Hepatocyte (in vitro differentiated cells): ENCODE measurements around the gene ULK4. TPM values are rescaled to one million over a fixed set of nuclear protein-coding genes. Genes with fewer than 3 reads are reported as not detected.

Experiments used
- DNase-seq: peaks from one replicate; pipeline ENCODE4 v3.0.0-alpha.2; 2016; ENCODE audit warnings: low spot score
- H2AFZ ChIP-seq: fragments of 200-600 bp; sonication (generic); 2 replicates; pipeline ENCODE4 v1.6.0; 2016; ENCODE audit warnings: antibody characterized with exemption, mild to moderate bottlenecking
- H3K27ac ChIP-seq: fragments of 200-600 bp; sonication (generic); 2 replicates; pipeline ENCODE4 v1.5.1; 2016; ENCODE audit warnings: mild to moderate bottlenecking
- H3K27me3 ChIP-seq: fragments of 200-600 bp; sonication (generic); 2 replicates; pipeline ENCODE4 v1.6.1; 2016
- H3K36me3 ChIP-seq: fragments of 200-600 bp; sonication (generic); replicated peaks from 2 replicates; pipeline ENCODE4 v1.5.1; 2016; ENCODE audit warnings: low read depth; ENCODE audit not compliant: insufficient read depth
- H3K4me1 ChIP-seq: fragments of 200-600 bp; sonication (generic); 2 replicates; pipeline ENCODE4 v1.5.1; 2016; ENCODE audit warnings: mild to moderate bottlenecking, moderate library complexity; ENCODE audit not compliant: insufficient read depth
- H3K4me2 ChIP-seq: fragments of 200-600 bp; sonication (generic); 2 replicates; pipeline ENCODE4 v1.6.0; 2016
- H3K4me3 ChIP-seq: fragments of 200-600 bp; sonication (generic); 2 replicates; pipeline ENCODE4 v1.5.1; 2016; ENCODE audit warnings: mild to moderate bottlenecking
- H3K79me2 ChIP-seq: fragments of 200-600 bp; sonication (generic); 2 replicates; pipeline ENCODE4 v1.6.0; 2017; ENCODE audit warnings: mild to moderate bottlenecking
- H3K9me2 ChIP-seq: fragments of 200-600 bp; sonication (generic); replicated peaks from 2 replicates; pipeline ENCODE4 v1.6.0; 2017; ENCODE audit warnings: mild to moderate bottlenecking; ENCODE audit not compliant: insufficient read depth
- H3K9me3 ChIP-seq: fragments of 200-600 bp; sonication (generic); 2 replicates; pipeline ENCODE4 v1.5.1; 2016; ENCODE audit warnings: low read depth, mild to moderate bottlenecking
- H4K20me1 ChIP-seq: fragments of 200-600 bp; sonication (generic); 2 replicates; pipeline ENCODE4 v1.6.0; 2016; ENCODE audit warnings: mild to moderate bottlenecking; ENCODE audit not compliant: insufficient read depth, poor library complexity, severe bottlenecking
- EZH2 ChIP-seq: fragments of 200-600 bp; sonication (generic); IDR thresholded peaks from 2 replicates; pipeline ENCODE4 v1.6.1; 2016; ENCODE audit warnings: antibody characterized with exemption, mild to moderate bottlenecking, borderline replicate concordance
- EZH2phosphoT487 ChIP-seq: fragments of 200-600 bp; sonication (generic); IDR thresholded peaks from one replicate; pipeline ENCODE4 v1.6.1; 2018; ENCODE audit warnings: antibody characterized with exemption, mild to moderate bottlenecking, low read depth, moderate library complexity; ENCODE audit not compliant: unreplicated experiment, severe bottlenecking
- WGBS: methylation state at CpG from one replicate; pipeline ENCODE4 v1.1.6; 2016; ENCODE audit warnings: low lambda C conversion rate; ENCODE audit errors: missing lambda C conversion rate; 5-methylcytosine and 5-hydroxymethylcytosine counted together
- polyA plus RNA-seq: library from polyadenylated mRNA; unstranded; fragments of >200 nt; fragmentation: Nextera tagmentation; extraction: Ambion mirVana; gene quantifications from 2 replicates; pipeline ENCODE4 v1.2.1, GENCODE V29; 2016
- total RNA-seq: library from RNA; depleted of rRNA; stranded (reverse); fragments of >200 nt; gene quantifications from 2 replicates; pipeline ENCODE4 v1.2.3, GENCODE V29; 2014
- TF ChIP-seq, protein P1 (sequence below): fragments of 200-600 bp; sonication (generic); IDR thresholded peaks from 2 replicates; pipeline ENCODE4 v1.5.1; 2016; ENCODE audit warnings: antibody characterized with exemption, mild to moderate bottlenecking; ENCODE audit not compliant: poor library complexity

ULK4 gene
- total and polyA plus RNA-seq, 2 experiments from 2014 or later, result 3.8 to 9.1 TPM

DNA sequence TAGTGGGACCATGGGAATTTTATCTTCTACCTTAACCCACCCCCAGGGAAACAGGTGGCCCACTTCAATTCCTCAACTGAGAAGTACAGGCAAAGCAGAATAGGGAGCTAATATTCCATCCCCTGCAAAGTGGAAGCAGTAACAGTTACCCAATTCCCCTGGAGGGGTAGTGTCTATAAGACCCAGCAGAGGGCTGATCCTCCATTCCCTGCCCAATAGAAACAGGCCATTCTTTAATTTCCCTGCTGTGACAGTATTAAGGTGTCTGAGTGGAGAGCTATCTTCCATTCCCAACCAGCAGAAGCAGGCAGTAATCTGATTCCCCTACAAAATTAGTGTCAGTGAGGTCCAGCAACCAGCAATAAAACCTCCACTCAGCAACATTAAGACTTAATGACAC lies 219.8 kb downstream of the ULK4 start:
- TF ChIP-seq, protein P1, sequence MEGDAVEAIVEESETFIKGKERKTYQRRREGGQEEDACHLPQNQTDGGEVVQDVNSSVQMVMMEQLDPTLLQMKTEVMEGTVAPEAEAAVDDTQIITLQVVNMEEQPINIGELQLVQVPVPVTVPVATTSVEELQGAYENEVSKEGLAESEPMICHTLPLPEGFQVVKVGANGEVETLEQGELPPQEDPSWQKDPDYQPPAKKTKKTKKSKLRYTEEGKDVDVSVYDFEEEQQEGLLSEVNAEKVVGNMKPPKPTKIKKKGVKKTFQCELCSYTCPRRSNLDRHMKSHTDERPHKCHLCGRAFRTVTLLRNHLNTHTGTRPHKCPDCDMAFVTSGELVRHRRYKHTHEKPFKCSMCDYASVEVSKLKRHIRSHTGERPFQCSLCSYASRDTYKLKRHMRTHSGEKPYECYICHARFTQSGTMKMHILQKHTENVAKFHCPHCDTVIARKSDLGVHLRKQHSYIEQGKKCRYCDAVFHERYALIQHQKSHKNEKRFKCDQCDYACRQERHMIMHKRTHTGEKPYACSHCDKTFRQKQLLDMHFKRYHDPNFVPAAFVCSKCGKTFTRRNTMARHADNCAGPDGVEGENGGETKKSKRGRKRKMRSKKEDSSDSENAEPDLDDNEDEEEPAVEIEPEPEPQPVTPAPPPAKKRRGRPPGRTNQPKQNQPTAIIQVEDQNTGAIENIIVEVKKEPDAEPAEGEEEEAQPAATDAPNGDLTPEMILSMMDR, result no peak
- TF ChIP-seq EZH2phosphoT487, result no peak
- TF ChIP-seq EZH2, result no peak
- Histone ChIP-seq H3K36me3 (no peaks in the 10 kb centered on the region), H3K79me2 (no peaks in the 10 kb centered on the region), H3K4me2 (no peak overlapping the region), H3K9me2 (no peaks in the 10 kb centered on the region), H3K4me1 (no peaks in the 10 kb centered on the region), H3K9me3 (no peaks in the 10 kb centered on the region), H3K4me3 (no peak overlapping the region), H2AFZ (no peak overlapping the region), H4K20me1 (no peaks in the 10 kb centered on the region), H3K27ac (no peak overlapping the region), H3K27me3 (no peaks in the 10 kb centered on the region)
- DNase-seq, result no peak

DNA sequence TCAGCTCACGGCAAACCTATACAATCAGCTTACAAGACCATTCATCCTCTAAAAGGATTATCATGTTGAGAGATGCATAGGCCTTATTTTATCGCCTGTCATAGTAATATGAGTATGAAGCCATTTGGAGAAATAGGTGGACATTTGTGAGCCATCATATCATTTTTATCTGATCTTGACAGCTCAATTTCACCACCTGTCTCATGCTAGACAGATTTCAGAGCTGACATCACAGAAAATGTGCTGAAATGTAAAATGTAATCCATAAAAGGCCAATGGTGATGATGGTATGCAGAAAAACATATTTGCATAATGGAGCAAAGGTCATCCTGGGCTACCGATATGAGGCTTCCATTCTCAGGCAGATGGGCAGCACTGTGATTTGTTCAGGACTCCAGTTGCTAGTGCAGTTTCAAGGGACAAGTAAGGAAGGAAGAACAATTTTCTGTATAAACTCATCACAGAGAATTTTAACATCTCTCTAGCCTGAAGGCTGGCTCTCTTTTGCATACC lies 221.5 kb downstream of the ULK4 start:
- H2AFZ ChIP-seq, result no peak overlapping the region
- H3K9me3 ChIP-seq, result no peaks in the 10 kb centered on the region
- no peaks in the 10 kb centered on the region for H3K4me1 ChIP-seq
- 87% methylated on average over 3 of the region's 3 CpGs for whole genome bisulfite sequencing
- no peaks in the 10 kb centered on the region for H3K9me2 ChIP-seq
- no peak overlapping the region for H3K27ac ChIP-seq
- no peak overlapping the region for H3K4me2 ChIP-seq
- no peaks in the 10 kb centered on the region for H3K27me3 ChIP-seq
- H3K36me3 ChIP-seq, result no peaks in the 10 kb centered on the region
- H3K4me3 ChIP-seq, result no peak overlapping the region
- H3K79me2 ChIP-seq, result no peaks in the 10 kb centered on the region
- DNase-seq, result no peak
- no peak for TF ChIP-seq EZH2
- TF ChIP-seq, protein P1, result no peak
- TF ChIP-seq EZH2phosphoT487, result no peak
- H4K20me1 ChIP-seq, result no peaks in the 10 kb centered on the region

DNA sequence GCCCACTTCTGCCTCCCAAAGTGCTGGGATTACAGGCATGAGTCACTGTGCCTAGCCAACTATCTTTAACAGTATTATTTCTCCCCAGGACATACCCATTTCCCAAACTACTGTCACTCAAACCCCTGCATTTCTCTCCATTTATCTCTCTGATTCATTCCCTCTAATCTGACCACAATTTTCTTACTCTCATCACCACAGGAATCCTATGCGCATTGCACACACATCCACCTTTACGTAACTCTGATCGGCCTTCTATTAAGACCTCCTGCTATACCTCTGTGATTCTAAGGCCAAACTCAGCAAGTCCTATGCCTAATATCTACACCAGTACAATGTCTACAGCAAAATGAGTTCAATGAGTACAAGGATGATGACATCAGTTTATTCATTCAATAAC lies 235.0 kb downstream of the ULK4 start:
- no peaks in the 10 kb centered on the region for H3K36me3 ChIP-seq
- DNase-seq, result no peak
- WGBS, result 94% methylated on average over 3 of the region's 3 CpGs
- no peak overlapping the region for H2AFZ ChIP-seq
- H3K79me2 ChIP-seq, result no peaks in the 10 kb centered on the region
- no peaks in the 10 kb centered on the region for H3K4me1 ChIP-seq
- H3K9me3 ChIP-seq, result peaks cover 6% of the 10 kb centered on the region
- H3K4me2 ChIP-seq, result no peak overlapping the region
- H3K4me3 ChIP-seq, result no peak overlapping the region
- no peaks in the 10 kb centered on the region for H4K20me1 ChIP-seq
- TF ChIP-seq EZH2phosphoT487 (no peak), EZH2 (no peak)
- TF ChIP-seq, protein P1, result no peak
- no peak overlapping the region for H3K27ac ChIP-seq
- no peaks in the 10 kb centered on the region for H3K27me3 ChIP-seq
- no peaks in the 10 kb centered on the region for H3K9me2 ChIP-seq

DNA sequence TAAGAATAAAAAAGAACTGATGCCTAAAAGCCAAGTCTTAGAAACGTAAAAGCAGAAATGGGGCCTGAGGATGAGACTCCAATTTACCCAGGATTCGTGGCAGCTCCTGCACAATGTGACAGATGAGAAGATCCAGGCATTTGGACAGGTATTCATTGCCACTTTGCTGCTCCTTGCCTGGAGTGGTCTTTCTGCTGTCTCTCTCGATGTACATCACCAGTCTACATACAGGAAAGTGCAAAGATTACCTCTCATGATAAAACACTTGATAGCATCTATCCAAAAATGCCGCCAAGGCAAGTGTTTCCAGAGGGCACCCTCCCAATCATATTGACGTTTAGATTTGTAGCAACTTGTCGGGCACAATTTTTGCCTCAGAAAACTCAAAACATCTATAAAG lies 244.3 kb downstream of the ULK4 start:
- no peaks in the 10 kb centered on the region for H3K27me3 ChIP-seq
- no peaks in the 10 kb centered on the region for H3K4me1 ChIP-seq
- no peaks in the 10 kb centered on the region for H3K79me2 ChIP-seq
- no peak overlapping the region for H3K4me2 ChIP-seq
- no peak overlapping the region for H3K4me3 ChIP-seq
- WGBS, result 51% methylated on average over 6 of the region's 6 CpGs
- no peaks in the 10 kb centered on the region for H4K20me1 ChIP-seq
- H3K27ac ChIP-seq, result no peak overlapping the region
- no peak overlapping the region for H2AFZ ChIP-seq
- no peak for DNase-seq
- no peaks in the 10 kb centered on the region for H3K9me3 ChIP-seq
- no peaks in the 10 kb centered on the region for H3K36me3 ChIP-seq
- H3K9me2 ChIP-seq, result no peaks in the 10 kb centered on the region
- TF ChIP-seq EZH2phosphoT487 (no peak), EZH2 (no peak)
- TF ChIP-seq, protein P1, result no peak
